Measurements from ENCODE around the gene KIAA1549. TPM values are rescaled to one million over a fixed set of nuclear protein-coding genes. Genes with fewer than 3 reads are reported as not detected.

KIAA1549 gene
- total and polyA plus RNA-seq, 10 of the 15 experiments (the other 5 are each of a cell fraction or from before 2014, with no cell fraction given) = 0.02 to 0.82 (median 0.22) TPM

DNA sequence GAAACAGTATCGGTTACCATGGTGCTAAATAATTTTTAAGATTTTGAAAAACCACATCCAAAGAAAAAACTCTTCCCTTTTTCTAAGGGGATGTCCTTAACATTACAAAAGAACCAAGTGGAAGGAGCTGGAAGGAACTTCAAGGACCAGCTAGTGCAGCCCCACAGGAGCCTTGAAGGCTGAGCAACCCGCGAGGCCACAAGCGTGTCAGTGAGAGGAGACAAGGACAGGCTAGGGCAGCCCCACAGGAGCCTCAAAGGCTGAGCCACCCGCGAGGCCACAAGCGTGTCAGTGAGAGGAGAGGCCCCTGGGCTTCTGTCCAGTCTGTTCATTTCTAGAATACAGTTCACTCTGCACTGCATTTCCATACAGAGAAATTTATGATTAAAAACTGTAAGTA is 103.1 kb downstream of the KIAA1549 start:
- POLR2A ChIA-PET = no interaction called here
- 74% methylated on average over 7 of the region's 7 CpGs for WGBS (ENCODE audit: insufficient coverage, insufficient replicate concordance, low lambda C conversion rate, missing lambda C conversion rate)
- no peak overlapping the region for H3K4me2 ChIP-seq (ENCODE audit: control insufficient read depth, insufficient read depth)
- no peaks in the 10 kb centered on the region for H3K9me3 ChIP-seq (replicated peaks; ENCODE audit: control insufficient read depth, insufficient read depth, low read length)
- no peaks in the 10 kb centered on the region for H3K79me2 ChIP-seq (ENCODE audit: control insufficient read depth, insufficient read depth, low read length)
- FAIRE-seq (no peak), ATAC-seq (no peak), DNase-seq (ENCODE audit: low read depth, low spot score) (no peak)
- H3K27me3 ChIP-seq (replicated peaks in 1 of 2; ENCODE audit: control insufficient read depth in 2 of 2, insufficient read depth in 2 of 2, low read length in 1 of 2) = no peaks in the 10 kb centered on the region
- H4K20me1 ChIP-seq (ENCODE audit: control insufficient read depth, insufficient read depth) = no peaks in the 10 kb centered on the region
- TF ChIP-seq, protein P1, sequence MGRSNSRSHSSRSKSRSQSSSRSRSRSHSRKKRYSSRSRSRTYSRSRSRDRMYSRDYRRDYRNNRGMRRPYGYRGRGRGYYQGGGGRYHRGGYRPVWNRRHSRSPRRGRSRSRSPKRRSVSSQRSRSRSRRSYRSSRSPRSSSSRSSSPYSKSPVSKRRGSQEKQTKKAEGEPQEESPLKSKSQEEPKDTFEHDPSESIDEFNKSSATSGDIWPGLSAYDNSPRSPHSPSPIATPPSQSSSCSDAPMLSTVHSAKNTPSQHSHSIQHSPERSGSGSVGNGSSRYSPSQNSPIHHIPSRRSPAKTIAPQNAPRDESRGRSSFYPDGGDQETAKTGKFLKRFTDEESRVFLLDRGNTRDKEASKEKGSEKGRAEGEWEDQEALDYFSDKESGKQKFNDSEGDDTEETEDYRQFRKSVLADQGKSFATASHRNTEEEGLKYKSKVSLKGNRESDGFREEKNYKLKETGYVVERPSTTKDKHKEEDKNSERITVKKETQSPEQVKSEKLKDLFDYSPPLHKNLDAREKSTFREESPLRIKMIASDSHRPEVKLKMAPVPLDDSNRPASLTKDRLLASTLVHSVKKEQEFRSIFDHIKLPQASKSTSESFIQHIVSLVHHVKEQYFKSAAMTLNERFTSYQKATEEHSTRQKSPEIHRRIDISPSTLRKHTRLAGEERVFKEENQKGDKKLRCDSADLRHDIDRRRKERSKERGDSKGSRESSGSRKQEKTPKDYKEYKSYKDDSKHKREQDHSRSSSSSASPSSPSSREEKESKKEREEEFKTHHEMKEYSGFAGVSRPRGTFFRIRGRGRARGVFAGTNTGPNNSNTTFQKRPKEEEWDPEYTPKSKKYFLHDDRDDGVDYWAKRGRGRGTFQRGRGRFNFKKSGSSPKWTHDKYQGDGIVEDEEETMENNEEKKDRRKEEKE (IDR thresholded peaks at IDR 0.05) = no peak
- TF ChIP-seq YY1 (IDR thresholded peaks at IDR 0.05; ENCODE audit: low read depth, low read length) = no peak
- no peak for TF ChIP-seq IKZF1 (conservative IDR thresholded peaks at IDR 0.05)
- no peak for TF ChIP-seq TCF7 (IDR thresholded peaks at IDR 0.05; ENCODE audit: borderline replicate concordance)
- no peak for TF ChIP-seq ZNF274 (IDR thresholded peaks at IDR 0.05; ENCODE audit: insufficient read depth, insufficient read length)
- no peak for TF ChIP-seq TCF3 (IDR thresholded peaks at IDR 0.05; ENCODE audit: borderline replicate concordance, insufficient read depth, low read depth, low read length)
- no peak for TF ChIP-seq RB1 (IDR thresholded peaks at IDR 0.05; ENCODE audit: borderline replicate concordance)
- TF ChIP-seq HCFC1 (IDR thresholded peaks at IDR 0.05; ENCODE audit: low read length) = no peak
- TF ChIP-seq TCF12 (IDR thresholded peaks at IDR 0.05; ENCODE audit: low read depth, low read length) = no peak
- no peak for TF ChIP-seq CHD4 (IDR thresholded peaks at IDR 0.05)
- H3K27ac ChIP-seq (ENCODE audit: control insufficient read depth, insufficient read depth) = no peak overlapping the region
- in situ Hi-C loops (cut with MboI) = no loop called here
- BruUV-seq (replicated peaks) = no TSS peak
- no peaks in the 10 kb centered on the region for H3K36me3 ChIP-seq (ENCODE audit: control insufficient read depth in 2 of 2, insufficient read depth in 2 of 2, low read length in 1 of 2)
- intact Hi-C loops (cut with micrococcal nuclease; ENCODE audit: unreplicated experiment) = no loop called here
- no peak overlapping the region for H2AFZ ChIP-seq (ENCODE audit: control insufficient read depth, low read depth, low read length)
- H3K9ac ChIP-seq (ENCODE audit: control insufficient read depth, insufficient read depth, low read length) = no peak overlapping the region
- SMC1A ChIA-PET (ENCODE audit: uncharacterized antibody, unreplicated experiment) = no interaction called here
- H3K4me1 ChIP-seq (ENCODE audit: control insufficient read depth, insufficient read depth, low read length) = no peaks in the 10 kb centered on the region
- CTCF ChIA-PET = interaction anchor here (2.0 kb wide), 1 partner anchor 8 kb away, joined by 16 read pairs; no protein-coding TSS in a partner anchor
- H3K4me3 ChIP-seq = no peak overlapping the region
- RAD21 ChIA-PET (ENCODE audit: unreplicated experiment) = interaction anchor here (1.4 kb wide), 1 partner anchor 8 kb away, joined by 5 read pairs; no protein-coding TSS in a partner anchor
